Left ventricle myocardium inferior (tissue), 1 donor: ENCODE data around the gene CASQ2. TPM values are rescaled to one million over a fixed set of nuclear protein-coding genes. Genes with fewer than 3 reads are reported as not detected.
A peak's percentile ranks its signal among the peaks of the same experiment; 100 is the strongest.

ENCODE experiments used
- DNase-seq: peaks from one replicate; pipeline ENCODE4 v3.0.0-alpha.2; 2020
- H3K27ac ChIP-seq: fragments of 200-600 bp; replicated peaks from 2 replicates; pipeline ENCODE4 v1.8.0; 2021
- H3K27me3 ChIP-seq: fragments of 200-600 bp; 2 replicates; pipeline ENCODE4 v1.8.0; 2021; ENCODE audit warnings: low read depth
- H3K36me3 ChIP-seq: fragments of 200-600 bp; 2 replicates; pipeline ENCODE4 v1.8.0; 2021
- H3K4me1 ChIP-seq: fragments of 200-600 bp; 2 replicates; pipeline ENCODE4 v1.8.0; 2021
- H3K4me3 ChIP-seq: fragments of 200-600 bp; 2 replicates; pipeline ENCODE4 v1.8.0; 2021; ENCODE audit warnings: mild to moderate bottlenecking, moderate library complexity
- H3K9me3 ChIP-seq: fragments of 200-600 bp; replicated peaks from 2 replicates; pipeline ENCODE4 v1.8.0; 2021
- intact Hi-C: fragments of 100-400 bp; cut with micrococcal nuclease; formaldehyde crosslinking; loops from one replicate; pipeline ENCODE4 v1.11.0; 2022
- total RNA-seq: library from RNA; stranded (reverse); fragmentation: NEBNext Ultra II Directional; extraction: Animal tissue kit (Norgen Biotek cat#: 25700); gene quantifications from one replicate; pipeline ENCODE4 v1.2.1, GENCODE V29; 2021
- TF ChIP-seq, protein P1 (sequence below): fragments of 200-600 bp; IDR thresholded peaks from 2 replicates; pipeline ENCODE4 v1.8.0; 2021; ENCODE audit warnings: antibody characterized with exemption, mild to moderate bottlenecking, borderline replicate concordance
- donor health status: DM: no; HTN: yes; CAD: no; lungs with severe emphysema.

Gene CASQ2
- total RNA-seq, 1 donor from 2014 or later, result 1,110 TPM

DNA sequence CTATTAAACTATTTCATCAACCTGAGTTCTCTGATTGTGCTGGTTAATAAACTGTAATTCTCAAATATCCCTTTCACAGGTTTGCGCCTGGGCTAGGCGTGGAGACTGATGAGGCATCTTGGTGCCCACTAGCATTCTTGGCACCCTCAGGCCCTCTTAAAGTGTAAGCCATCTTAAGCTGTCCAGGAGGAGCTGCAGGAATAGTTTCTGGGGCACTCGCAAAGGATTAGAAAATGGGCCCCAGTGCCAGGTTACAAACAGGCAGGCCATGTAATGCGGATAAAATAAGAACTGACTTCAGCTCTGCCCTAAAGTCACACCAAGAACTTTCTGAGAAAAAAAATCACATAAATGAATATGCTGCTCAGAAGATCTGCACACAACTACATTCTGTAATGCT, 1.1 kb downstream of the CASQ2 start:
- Histone ChIP-seq H3K9me3 (no peaks in the 10 kb centered on the region), H3K36me3 (no peaks in the 10 kb centered on the region), H3K27me3 (no peaks in the 10 kb centered on the region), H3K4me3 (peak overlapping the region; percentile 67), H3K27ac (peak overlapping the region; percentile 92), H3K4me1 (peaks cover 48% of the 10 kb centered on the region)
- DNase-seq, result no peak
- intact Hi-C loops, result loop anchor here (10.0 kb wide), 1 partner anchor 53 kb away; no protein-coding TSS in a partner anchor
- TF ChIP-seq, protein P1, sequence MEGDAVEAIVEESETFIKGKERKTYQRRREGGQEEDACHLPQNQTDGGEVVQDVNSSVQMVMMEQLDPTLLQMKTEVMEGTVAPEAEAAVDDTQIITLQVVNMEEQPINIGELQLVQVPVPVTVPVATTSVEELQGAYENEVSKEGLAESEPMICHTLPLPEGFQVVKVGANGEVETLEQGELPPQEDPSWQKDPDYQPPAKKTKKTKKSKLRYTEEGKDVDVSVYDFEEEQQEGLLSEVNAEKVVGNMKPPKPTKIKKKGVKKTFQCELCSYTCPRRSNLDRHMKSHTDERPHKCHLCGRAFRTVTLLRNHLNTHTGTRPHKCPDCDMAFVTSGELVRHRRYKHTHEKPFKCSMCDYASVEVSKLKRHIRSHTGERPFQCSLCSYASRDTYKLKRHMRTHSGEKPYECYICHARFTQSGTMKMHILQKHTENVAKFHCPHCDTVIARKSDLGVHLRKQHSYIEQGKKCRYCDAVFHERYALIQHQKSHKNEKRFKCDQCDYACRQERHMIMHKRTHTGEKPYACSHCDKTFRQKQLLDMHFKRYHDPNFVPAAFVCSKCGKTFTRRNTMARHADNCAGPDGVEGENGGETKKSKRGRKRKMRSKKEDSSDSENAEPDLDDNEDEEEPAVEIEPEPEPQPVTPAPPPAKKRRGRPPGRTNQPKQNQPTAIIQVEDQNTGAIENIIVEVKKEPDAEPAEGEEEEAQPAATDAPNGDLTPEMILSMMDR, result no peak

DNA sequence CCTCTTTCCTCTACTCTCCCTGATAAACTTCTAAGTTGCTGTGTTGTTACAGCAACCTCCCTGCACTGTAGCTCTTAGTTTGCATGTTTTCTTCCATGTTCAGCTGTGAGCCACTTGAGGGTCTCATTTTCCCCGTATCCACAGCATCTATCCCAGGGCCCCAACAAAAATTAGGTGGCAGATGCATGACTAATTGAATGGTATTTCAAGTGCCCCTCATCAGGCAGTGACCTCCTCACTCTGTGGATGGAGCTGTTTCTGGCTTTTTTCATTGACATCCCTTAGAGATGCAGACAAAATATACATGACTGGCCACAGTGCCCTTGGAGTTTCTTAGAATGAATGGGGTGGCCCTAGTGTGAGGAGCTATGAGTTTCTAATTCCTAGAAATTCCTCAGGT, 3.4 kb downstream of the CASQ2 start:
- Histone ChIP-seq H3K27ac (no peak overlapping the region), H3K4me1 (peaks cover 55% of the 10 kb centered on the region), H3K36me3 (peaks cover 5% of the 10 kb centered on the region), H3K9me3 (no peaks in the 10 kb centered on the region), H3K4me3 (peak overlapping the region; percentile 67), H3K27me3 (no peaks in the 10 kb centered on the region)
- DNase-seq, result no peak
- intact Hi-C loops, result loop anchor here (10.0 kb wide), 1 partner anchor 50 kb away; no protein-coding TSS in a partner anchor
- TF ChIP-seq, protein P1, result no peak

DNA sequence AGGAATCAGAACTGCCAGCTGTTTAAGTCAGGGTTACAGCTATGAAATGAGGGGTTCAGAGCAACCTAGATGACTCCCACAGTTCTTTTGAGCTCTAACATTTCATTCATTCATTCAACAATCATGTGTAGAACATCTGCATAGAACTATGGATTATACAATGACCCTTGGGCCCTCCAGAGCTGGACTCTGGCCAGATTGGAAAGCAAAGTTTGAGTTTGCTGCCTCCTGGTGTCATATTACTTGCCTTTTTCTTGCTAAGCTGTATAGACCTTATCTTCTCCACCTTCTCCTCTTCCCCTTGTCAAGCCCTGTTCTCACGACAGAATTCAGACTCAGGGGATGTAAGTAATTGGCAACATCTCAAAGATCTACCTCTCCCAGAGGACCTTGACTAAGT, 4.0 kb downstream of the CASQ2 start:
- H3K27me3 ChIP-seq, result no peaks in the 10 kb centered on the region
- intact Hi-C loops, result loop anchor here (10.0 kb wide), 1 partner anchor 50 kb away; no protein-coding TSS in a partner anchor
- H3K9me3 ChIP-seq, result peaks cover 4% of the 10 kb centered on the region
- H3K36me3 ChIP-seq, result peaks cover 11% of the 10 kb centered on the region
- peak overlapping the region; percentile 67 for H3K4me3 ChIP-seq
- H3K27ac ChIP-seq, result no peak overlapping the region
- H3K4me1 ChIP-seq, result peaks cover 53% of the 10 kb centered on the region
- DNase-seq, result no peak
- TF ChIP-seq, protein P1, result peak; percentile 58

DNA sequence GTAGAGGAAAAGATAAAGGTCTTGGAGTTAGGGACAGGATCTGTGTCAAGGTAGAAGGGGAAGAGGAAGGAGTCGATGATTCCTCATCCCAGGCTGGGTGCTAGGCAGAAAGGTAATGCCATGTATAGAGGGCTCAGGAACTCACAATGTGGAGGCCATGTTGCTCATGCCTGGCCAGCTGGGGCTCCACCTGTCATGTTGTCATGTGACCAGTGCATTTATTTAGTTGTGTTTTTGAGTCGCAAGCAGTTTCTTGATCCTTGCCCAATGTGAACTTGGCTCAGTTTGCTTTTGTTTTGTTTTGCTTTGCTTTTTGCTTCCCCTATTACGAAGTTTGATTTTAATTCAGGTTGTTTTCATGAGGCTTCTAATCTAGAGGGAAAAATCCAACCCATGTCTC, 5.7 kb downstream of the CASQ2 start:
- Histone ChIP-seq H3K4me3 (peak overlapping the region; percentile 67), H3K27ac (peak overlapping the region; percentile 17)
- intact Hi-C loops, result loop anchor here (10.0 kb wide), 1 partner anchor 48 kb away; no protein-coding TSS in a partner anchor

DNA sequence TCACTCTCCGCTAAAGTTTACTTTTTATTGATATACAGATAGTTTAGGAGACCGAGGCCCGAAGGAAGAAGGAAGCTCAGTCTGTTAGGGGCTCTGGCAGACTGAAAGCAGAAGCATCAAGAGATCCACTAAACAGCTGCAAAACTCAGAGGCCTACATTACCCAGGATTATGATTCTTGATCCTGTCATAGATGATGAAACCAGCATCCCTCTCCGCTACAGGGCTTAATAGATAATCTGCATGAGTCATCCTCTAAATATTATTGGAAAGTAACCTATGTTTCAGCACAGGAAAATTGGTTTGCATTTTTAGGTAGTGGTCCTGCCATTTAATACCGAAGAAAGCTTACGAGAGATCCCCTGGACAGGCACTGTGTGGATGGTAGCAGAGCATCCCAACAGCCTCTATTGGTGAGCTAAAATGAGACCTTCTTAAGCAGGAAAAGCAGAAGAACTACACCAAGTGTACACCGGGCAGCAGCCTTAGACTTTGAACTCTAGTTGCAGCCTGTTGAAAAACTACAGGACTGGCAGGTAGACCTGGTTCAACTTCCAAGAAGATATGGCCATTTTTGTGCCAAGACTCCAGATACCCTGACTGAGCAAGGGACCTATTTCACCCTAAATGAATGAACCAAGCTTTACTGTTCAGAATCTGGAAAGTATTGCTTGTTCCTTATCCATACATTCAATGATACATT, 6.8 kb downstream of the CASQ2 start:
- H3K27ac ChIP-seq, result no peak overlapping the region
- DNase-seq, result no peak
- peaks cover 72% of the 10 kb centered on the region for H3K4me1 ChIP-seq
- peaks cover 17% of the 10 kb centered on the region for H3K36me3 ChIP-seq
- TF ChIP-seq, protein P1, result no peak
- H3K9me3 ChIP-seq, result peaks cover 11% of the 10 kb centered on the region
- intact Hi-C loops, result loop anchor here (10.0 kb wide), 1 partner anchor 47 kb away; no protein-coding TSS in a partner anchor
- H3K4me3 ChIP-seq, result peak overlapping the region; percentile 67
- no peaks in the 10 kb centered on the region for H3K27me3 ChIP-seq

More for the DNA sequence above, 5.7 kb downstream of the CASQ2 start:
- H3K9me3 ChIP-seq, result peaks cover 11% of the 10 kb centered on the region
- DNase-seq, result no peak
- peaks cover 62% of the 10 kb centered on the region for H3K4me1 ChIP-seq
- no peaks in the 10 kb centered on the region for H3K27me3 ChIP-seq
- peaks cover 17% of the 10 kb centered on the region for H3K36me3 ChIP-seq
- TF ChIP-seq, protein P1, result no peak
